GM12874 (cell line): ENCODE data around the gene CDH13.

Experiments
- TF ChIP-seq, protein P1 (sequence below): IDR thresholded peaks from 2 replicates; pipeline ENCODE4 v1.5.1; 2011; ENCODE audit warnings: low read depth, mild to moderate bottlenecking, control low read depth, low read length, moderate library complexity; ENCODE audit not compliant: insufficient read depth

The CDH13 gene

DNA sequence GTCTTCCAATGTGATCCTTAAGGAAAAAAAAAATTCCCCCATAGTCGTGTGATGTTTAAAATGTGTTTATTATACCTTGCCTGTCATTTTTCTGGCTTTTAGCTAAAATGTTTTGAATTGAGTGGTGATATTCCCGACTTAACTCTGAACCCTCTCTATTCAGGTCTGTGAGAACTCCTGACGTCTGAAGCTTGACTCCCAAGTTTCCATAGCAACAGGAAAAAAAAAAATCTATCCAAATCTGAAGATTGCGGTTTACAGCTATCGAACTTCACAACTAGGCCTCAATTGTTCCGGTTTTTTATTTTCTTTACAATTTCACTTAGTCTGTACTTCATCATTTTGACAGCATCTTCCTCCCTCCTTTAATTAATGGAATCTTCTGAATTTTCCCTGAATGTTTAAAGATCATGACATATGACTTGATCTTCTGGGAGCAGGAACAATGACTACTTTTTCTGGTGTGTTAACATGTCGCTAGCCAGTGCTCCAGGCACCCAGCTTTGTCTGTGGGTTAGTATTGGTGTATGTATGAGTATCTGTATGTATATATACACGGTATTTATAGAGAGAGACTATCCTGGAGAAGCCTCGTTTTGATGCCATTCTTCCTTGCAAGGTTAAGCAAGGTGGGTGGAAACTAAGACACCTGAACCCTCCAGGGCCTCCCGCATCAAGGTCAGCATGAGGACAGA is 1168.2 kb downstream of the CDH13 start:
- TF ChIP-seq, protein P1, sequence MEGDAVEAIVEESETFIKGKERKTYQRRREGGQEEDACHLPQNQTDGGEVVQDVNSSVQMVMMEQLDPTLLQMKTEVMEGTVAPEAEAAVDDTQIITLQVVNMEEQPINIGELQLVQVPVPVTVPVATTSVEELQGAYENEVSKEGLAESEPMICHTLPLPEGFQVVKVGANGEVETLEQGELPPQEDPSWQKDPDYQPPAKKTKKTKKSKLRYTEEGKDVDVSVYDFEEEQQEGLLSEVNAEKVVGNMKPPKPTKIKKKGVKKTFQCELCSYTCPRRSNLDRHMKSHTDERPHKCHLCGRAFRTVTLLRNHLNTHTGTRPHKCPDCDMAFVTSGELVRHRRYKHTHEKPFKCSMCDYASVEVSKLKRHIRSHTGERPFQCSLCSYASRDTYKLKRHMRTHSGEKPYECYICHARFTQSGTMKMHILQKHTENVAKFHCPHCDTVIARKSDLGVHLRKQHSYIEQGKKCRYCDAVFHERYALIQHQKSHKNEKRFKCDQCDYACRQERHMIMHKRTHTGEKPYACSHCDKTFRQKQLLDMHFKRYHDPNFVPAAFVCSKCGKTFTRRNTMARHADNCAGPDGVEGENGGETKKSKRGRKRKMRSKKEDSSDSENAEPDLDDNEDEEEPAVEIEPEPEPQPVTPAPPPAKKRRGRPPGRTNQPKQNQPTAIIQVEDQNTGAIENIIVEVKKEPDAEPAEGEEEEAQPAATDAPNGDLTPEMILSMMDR, result no peak

DNA sequence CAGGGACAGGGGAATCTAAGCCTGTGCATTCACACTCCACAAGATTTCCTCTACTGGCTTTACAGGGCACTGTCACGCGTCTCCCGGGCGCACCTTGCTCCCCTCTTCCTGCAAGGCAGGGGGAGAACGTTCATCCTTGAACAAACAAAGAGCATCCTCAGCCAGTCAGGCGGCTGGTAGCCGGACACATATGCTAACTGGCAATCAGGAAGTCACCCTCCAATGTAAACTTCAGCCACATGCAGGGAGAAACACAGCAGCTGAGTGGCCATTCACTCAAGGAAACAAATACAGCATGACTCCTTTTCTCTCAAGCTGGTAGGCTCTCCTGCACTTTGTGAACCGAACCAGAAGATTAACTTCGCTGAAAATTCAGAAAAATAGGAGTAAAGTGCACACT is 1170.2 kb downstream of the CDH13 start:
- TF ChIP-seq, protein P1, result no peak

DNA sequence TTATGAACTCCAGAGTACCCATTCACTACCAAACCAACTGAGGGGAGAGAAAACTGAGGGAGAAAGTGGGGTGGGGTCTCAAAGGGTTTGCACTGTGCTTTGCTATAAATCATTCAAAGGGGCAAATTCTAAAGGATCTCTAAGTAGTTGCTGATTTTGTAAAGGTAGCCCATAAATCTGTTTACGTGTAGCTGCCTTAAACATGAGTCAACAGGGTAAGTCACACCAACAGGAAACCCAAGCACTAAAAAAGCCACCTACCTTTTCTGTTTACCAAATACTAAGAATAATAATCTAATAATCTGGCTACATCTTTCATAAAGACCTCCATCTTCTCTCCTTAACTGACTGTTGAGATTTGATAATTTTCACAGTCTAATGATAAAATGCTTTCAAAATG is 1172.6 kb downstream of the CDH13 start:
- TF ChIP-seq, protein P1, result no peak

DNA sequence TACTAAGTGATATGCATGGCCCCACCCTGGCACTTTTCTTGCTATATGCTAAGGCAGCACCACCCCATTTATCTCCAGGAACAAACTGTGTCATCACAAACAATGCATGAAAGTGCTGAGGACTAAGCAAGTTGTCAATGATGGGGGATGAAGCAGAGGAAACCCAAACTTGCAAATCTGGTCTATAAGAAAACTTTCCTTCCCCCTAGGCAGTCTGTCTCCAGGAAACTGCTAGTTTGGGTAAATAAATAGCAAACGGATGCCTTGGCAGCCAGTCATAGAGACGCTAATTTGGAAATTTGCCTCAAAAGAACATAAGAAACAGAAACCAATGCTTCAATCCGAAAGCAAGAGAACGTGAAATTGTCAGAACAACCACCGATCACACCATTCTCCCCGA is 1175.4 kb downstream of the CDH13 start:
- TF ChIP-seq, protein P1, result no peak

DNA sequence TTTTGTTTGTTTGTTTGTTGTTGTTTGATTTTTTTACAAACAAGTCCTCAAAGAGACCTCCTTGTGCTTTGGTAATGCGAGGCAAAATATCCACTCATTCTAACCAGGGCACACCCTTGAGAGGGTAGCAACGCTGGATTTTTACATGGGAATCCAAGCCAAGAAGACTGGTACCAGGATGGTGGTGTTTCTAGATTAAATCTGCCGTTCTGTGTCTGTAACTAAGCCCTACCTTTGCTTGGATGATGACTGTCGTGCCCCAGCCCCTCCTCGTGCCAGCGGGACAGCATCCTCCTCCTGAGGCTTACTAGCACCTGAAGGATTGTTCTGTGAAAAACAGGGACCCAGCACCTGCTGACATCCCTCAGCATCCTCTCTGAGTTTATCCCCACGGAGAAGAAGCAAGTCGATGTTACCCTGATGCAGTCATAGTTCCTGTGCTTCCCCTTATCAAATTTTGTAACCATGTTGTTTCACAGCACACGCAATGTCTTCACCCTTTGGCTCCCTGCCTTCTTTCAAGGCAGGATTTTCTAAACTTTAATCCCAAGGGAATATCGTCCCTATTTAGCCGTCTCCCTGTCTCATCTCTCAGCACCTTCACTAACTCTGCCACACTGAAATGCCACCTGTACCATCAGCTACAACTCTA is 1175.9 kb downstream of the CDH13 start:
- TF ChIP-seq, protein P1, result no peak

DNA sequence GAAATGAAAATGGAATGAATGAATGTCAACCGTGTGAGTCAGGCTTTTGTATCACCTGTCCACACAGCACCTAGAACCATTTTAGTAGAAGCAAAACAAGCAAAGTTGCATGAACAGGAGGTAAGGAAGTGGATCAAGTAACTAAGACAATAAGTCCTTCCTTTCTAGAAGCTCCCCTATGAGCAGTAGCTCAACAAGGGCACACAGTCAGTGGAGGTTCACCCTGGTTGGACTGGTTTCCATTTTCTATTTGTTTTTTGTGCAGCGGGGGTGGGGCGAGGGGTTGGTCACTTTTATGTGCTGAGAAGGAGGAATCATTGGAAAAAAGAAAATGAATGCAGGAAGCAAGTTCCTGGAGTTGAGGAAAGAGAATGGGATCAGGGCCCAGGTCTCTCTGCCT is 1177.0 kb downstream of the CDH13 start:
- TF ChIP-seq, protein P1, result no peak

DNA sequence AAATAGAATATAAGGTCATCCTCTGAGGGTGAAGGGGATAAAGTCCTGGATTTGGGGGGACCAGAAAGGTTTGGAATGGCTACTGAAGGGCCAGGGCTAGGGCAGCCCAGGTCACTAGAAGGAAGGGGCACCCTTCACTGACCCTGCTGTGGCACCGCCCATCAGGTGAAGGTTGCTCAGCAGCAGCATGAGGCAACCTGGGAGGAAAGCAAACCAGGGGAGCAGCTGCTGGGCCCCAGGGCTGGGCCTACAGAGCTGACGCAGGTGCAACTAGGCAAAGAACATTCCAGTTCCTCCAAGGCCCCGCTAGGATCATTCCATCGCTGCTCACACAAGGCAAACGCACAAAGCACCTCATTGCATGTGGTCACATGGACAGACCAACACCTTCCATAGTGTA is 1177.6 kb downstream of the CDH13 start:
- TF ChIP-seq, protein P1, result no peak
